Measurements from ENCODE around the gene TMEM242.
A peak's percentile ranks its signal among the peaks of the same experiment; 100 is the strongest.

Gene TMEM242

DNA sequence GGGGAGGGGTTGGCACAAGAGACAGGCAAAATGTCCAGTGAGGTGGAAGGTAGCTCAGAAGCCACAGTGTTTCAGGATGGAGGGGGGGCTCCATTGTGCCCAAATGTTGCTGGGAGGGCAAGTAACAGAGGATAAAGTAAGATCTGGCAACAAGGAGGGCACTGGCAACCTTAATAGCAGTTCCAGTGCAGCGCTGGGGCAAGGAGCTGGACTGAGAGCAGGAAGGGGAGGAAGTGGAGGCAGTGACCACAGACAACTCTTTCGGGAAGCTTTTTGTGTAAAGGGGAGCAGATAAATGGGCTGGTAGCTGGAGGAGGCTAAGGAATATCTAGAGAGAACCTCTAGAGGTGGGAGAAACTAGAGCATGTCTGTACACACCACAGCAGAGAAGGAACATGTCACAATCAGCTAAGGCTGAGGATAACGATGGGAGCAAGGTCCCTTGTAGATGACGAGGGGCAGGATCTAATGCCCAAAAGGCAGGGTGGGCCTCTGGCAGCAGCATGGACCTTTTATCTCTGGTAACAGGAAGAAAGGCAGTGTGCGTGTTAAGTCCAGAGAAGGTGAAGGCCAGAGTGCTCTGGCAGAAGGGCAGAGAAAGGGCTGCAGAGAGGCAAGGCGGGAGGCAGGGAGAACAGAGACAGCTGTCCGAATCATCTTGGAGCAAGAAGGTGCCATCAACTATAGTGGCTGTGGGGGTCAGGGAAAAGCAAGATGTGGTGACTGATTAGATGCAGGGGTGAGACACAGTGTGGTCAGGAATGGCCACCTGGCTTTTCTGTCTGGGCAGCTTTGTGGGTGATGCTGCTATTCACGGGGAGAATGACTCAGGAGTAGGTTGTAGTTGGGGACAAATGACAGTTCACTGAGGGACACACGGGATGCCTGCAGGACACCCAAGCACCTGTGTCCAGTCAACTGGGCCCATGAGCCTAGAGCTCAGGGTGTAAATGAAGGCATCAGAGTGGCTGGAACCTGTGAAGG, 17.4 kb downstream of the TMEM242 start:
- peaks cover 0 to 9% of the 10 kb centered on the region in 2 donors for H3K36me3 ChIP-seq (ENCODE audit: control insufficient read depth in 1 of 2, insufficient read depth in 2 of 2, low read length in 2 of 2)
- peak overlapping the region in 1 of 2 donors; percentile 38 for H3K4me3 ChIP-seq (ENCODE audit: low read depth in 1 of 2, low read length in 2 of 2)
- H3K9ac ChIP-seq (ENCODE audit: low read depth in 1 of 2, low read length in 2 of 2): peak overlapping the region in 1 of 2 donors; percentile 1
- H3K9me3 ChIP-seq (ENCODE audit: control insufficient read depth in 1 of 2, low read length in 2 of 2): no peaks in the 10 kb centered on the region
- H3K27ac ChIP-seq (ENCODE audit: low read depth, low read length): no peak overlapping the region
- peaks cover 26 to 45% of the 10 kb centered on the region in 2 donors for H3K4me1 ChIP-seq (ENCODE audit: control insufficient read depth in 1 of 2, insufficient read depth in 2 of 2, low read length in 2 of 2)
- H3K27me3 ChIP-seq (ENCODE audit: control insufficient read depth in 1 of 2, insufficient read depth in 2 of 2, low read length in 2 of 2): no peaks in the 10 kb centered on the region

- H3K27me3 ChIP-seq (ENCODE audit: control insufficient read depth in 1 of 2, insufficient read depth in 2 of 2, low read length in 2 of 2): no peaks in the 10 kb centered on the region
- H3K27ac ChIP-seq (ENCODE audit: low read depth, low read length): no peak overlapping the region
- no peaks in the 10 kb centered on the region for H3K9me3 ChIP-seq (ENCODE audit: control insufficient read depth in 1 of 2, low read length in 2 of 2)
- H3K9ac ChIP-seq (ENCODE audit: low read depth in 1 of 2, low read length in 2 of 2): peak overlapping the region in 1 of 2 donors; percentile 1
- peaks cover 0 to under 1% of the 10 kb centered on the region in 2 donors for H3K36me3 ChIP-seq (ENCODE audit: control insufficient read depth in 1 of 2, insufficient read depth in 2 of 2, low read length in 2 of 2)
- peak overlapping the region in 1 of 2 donors; percentile 38 for H3K4me3 ChIP-seq (ENCODE audit: low read depth in 1 of 2, low read length in 2 of 2)
- H3K4me1 ChIP-seq (ENCODE audit: control insufficient read depth in 1 of 2, insufficient read depth in 2 of 2, low read length in 2 of 2): peaks cover 26 to 45% of the 10 kb centered on the region in 2 donors
Measured at GRCh38 chr6:157304899-157305663, 18.2 kb downstream of the TMEM242 start.

GRCh38 chr6:157302736-157303135, 20.6 kb downstream of the TMEM242 start:
- no peaks in the 10 kb centered on the region for H3K9me3 ChIP-seq (ENCODE audit: control insufficient read depth in 1 of 2, low read length in 2 of 2)
- H3K9ac ChIP-seq (ENCODE audit: low read depth in 1 of 2, low read length in 2 of 2): peak overlapping the region; percentile 4 to 26
- no peak overlapping the region for H3K27ac ChIP-seq (ENCODE audit: low read depth, low read length)
- peaks cover 26 to 45% of the 10 kb centered on the region in 2 donors for H3K4me1 ChIP-seq (ENCODE audit: control insufficient read depth in 1 of 2, insufficient read depth in 2 of 2, low read length in 2 of 2)
- peaks cover 0 to 4% of the 10 kb centered on the region in 2 donors for H3K36me3 ChIP-seq (ENCODE audit: control insufficient read depth in 1 of 2, insufficient read depth in 2 of 2, low read length in 2 of 2)
- H3K27me3 ChIP-seq (ENCODE audit: control insufficient read depth in 1 of 2, insufficient read depth in 2 of 2, low read length in 2 of 2): no peaks in the 10 kb centered on the region
- H3K4me3 ChIP-seq (ENCODE audit: low read depth in 1 of 2, low read length in 2 of 2): peak overlapping the region; percentile 33 to 38

DNA sequence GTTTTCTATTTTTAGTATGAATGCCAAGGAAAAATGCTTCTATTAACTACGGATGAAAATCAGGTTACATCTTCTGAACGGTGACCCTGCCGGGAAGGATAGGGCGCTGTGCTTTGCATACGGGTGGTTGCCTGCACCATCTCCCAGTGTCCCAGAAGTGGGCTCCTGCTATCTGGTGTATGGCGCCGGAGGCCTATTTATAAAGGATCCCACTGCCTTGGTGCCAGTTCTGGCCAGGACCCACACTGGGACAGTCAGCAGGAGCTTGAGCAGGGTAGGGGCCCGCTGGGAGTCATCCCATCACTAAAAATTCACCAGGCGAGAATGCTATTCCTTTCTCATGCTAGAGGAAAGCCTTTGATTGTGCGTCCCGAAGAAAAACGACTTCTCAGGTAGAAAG, 22.9 kb downstream of the TMEM242 start:
- Histone ChIP-seq H3K9ac (ENCODE audit: low read depth in 1 of 2, low read length in 2 of 2) (no peak overlapping the region), H3K36me3 (ENCODE audit: control insufficient read depth in 1 of 2, insufficient read depth in 2 of 2, low read length in 2 of 2) (peaks cover 0 to 4% of the 10 kb centered on the region in 2 donors), H3K27ac (ENCODE audit: low read depth, low read length) (no peak overlapping the region), H3K4me3 (ENCODE audit: low read depth in 1 of 2, low read length in 2 of 2) (no peak overlapping the region), H3K27me3 (ENCODE audit: control insufficient read depth in 1 of 2, insufficient read depth in 2 of 2, low read length in 2 of 2) (no peaks in the 10 kb centered on the region), H3K4me1 (ENCODE audit: control insufficient read depth in 1 of 2, insufficient read depth in 2 of 2, low read length in 2 of 2) (peaks cover 16 to 34% of the 10 kb centered on the region in 2 donors), H3K9me3 (ENCODE audit: control insufficient read depth in 1 of 2, low read length in 2 of 2) (no peaks in the 10 kb centered on the region)

- Histone ChIP-seq H3K27ac (ENCODE audit: low read depth, low read length) (no peak overlapping the region), H3K36me3 (ENCODE audit: control insufficient read depth in 1 of 2, insufficient read depth in 2 of 2, low read length in 2 of 2) (peaks cover 0 to 4% of the 10 kb centered on the region in 2 donors), H3K9ac (ENCODE audit: low read depth in 1 of 2, low read length in 2 of 2) (no peak overlapping the region), H3K4me1 (ENCODE audit: control insufficient read depth in 1 of 2, insufficient read depth in 2 of 2, low read length in 2 of 2) (peaks cover 12 to 30% of the 10 kb centered on the region in 2 donors), H3K27me3 (ENCODE audit: control insufficient read depth in 1 of 2, insufficient read depth in 2 of 2, low read length in 2 of 2) (no peaks in the 10 kb centered on the region), H3K4me3 (ENCODE audit: low read depth in 1 of 2, low read length in 2 of 2) (no peak overlapping the region), H3K9me3 (ENCODE audit: control insufficient read depth in 1 of 2, low read length in 2 of 2) (no peaks in the 10 kb centered on the region)
Measured at GRCh38 chr6:157300006-157300405, 23.3 kb downstream of the TMEM242 start.

GRCh38 chr6:157298216-157298724, 25.0 kb downstream of the TMEM242 start:
- Histone ChIP-seq H3K4me1 (ENCODE audit: control insufficient read depth in 1 of 2, insufficient read depth in 2 of 2, low read length in 2 of 2) (peaks cover 5 to 15% of the 10 kb centered on the region in 2 donors), H3K27ac (ENCODE audit: low read depth, low read length) (no peak overlapping the region), H3K9ac (ENCODE audit: low read depth in 1 of 2, low read length in 2 of 2) (no peak overlapping the region), H3K9me3 (ENCODE audit: control insufficient read depth in 1 of 2, low read length in 2 of 2) (no peaks in the 10 kb centered on the region), H3K27me3 (ENCODE audit: control insufficient read depth in 1 of 2, insufficient read depth in 2 of 2, low read length in 2 of 2) (no peaks in the 10 kb centered on the region), H3K4me3 (ENCODE audit: low read depth in 1 of 2, low read length in 2 of 2) (no peak overlapping the region), H3K36me3 (ENCODE audit: control insufficient read depth in 1 of 2, insufficient read depth in 2 of 2, low read length in 2 of 2) (peaks cover 0 to 4% of the 10 kb centered on the region in 2 donors)

GRCh38 chr6:157294654-157295053, 28.7 kb downstream of the TMEM242 start:
- H3K4me1 ChIP-seq (ENCODE audit: control insufficient read depth in 1 of 2, insufficient read depth in 2 of 2, low read length in 2 of 2): no peaks in the 10 kb centered on the region
- no peaks in the 10 kb centered on the region for H3K27me3 ChIP-seq (ENCODE audit: control insufficient read depth in 1 of 2, insufficient read depth in 2 of 2, low read length in 2 of 2)
- H3K4me3 ChIP-seq (ENCODE audit: low read depth in 1 of 2, low read length in 2 of 2): no peak overlapping the region
- H3K36me3 ChIP-seq (ENCODE audit: control insufficient read depth in 1 of 2, insufficient read depth in 2 of 2, low read length in 2 of 2): peaks cover 0 to 11% of the 10 kb centered on the region in 2 donors
- no peak overlapping the region for H3K27ac ChIP-seq (ENCODE audit: low read depth, low read length)
- H3K9me3 ChIP-seq (ENCODE audit: control insufficient read depth in 1 of 2, low read length in 2 of 2): no peaks in the 10 kb centered on the region
- no peak overlapping the region for H3K9ac ChIP-seq (ENCODE audit: low read depth in 1 of 2, low read length in 2 of 2)

GRCh38 chr6:157293780-157294179, 29.5 kb downstream of the TMEM242 start:
- no peaks in the 10 kb centered on the region for H3K9me3 ChIP-seq (ENCODE audit: control insufficient read depth in 1 of 2, low read length in 2 of 2)

GRCh38 chr6:157292202-157292601, 31.1 kb downstream of the TMEM242 start:
- Histone ChIP-seq H3K27me3 (ENCODE audit: control insufficient read depth in 1 of 2, insufficient read depth in 2 of 2, low read length in 2 of 2) (no peaks in the 10 kb centered on the region), H3K9ac (ENCODE audit: low read depth in 1 of 2, low read length in 2 of 2) (no peak overlapping the region)

More at GRCh38 chr6:157293780-157294179, 29.5 kb downstream of the TMEM242 start:
- Histone ChIP-seq H3K27ac (ENCODE audit: low read depth, low read length) (no peak overlapping the region), H3K36me3 (ENCODE audit: control insufficient read depth in 1 of 2, insufficient read depth in 2 of 2, low read length in 2 of 2) (peaks cover 0 to 12% of the 10 kb centered on the region in 2 donors), H3K9ac (ENCODE audit: low read depth in 1 of 2, low read length in 2 of 2) (no peak overlapping the region), H3K4me1 (ENCODE audit: control insufficient read depth in 1 of 2, insufficient read depth in 2 of 2, low read length in 2 of 2) (no peaks in the 10 kb centered on the region), H3K4me3 (ENCODE audit: low read depth in 1 of 2, low read length in 2 of 2) (no peak overlapping the region), H3K27me3 (ENCODE audit: control insufficient read depth in 1 of 2, insufficient read depth in 2 of 2, low read length in 2 of 2) (no peaks in the 10 kb centered on the region)

More at GRCh38 chr6:157292202-157292601, 31.1 kb downstream of the TMEM242 start:
- H3K9me3 ChIP-seq (ENCODE audit: control insufficient read depth in 1 of 2, low read length in 2 of 2): no peaks in the 10 kb centered on the region
- no peaks in the 10 kb centered on the region for H3K4me1 ChIP-seq (ENCODE audit: control insufficient read depth in 1 of 2, insufficient read depth in 2 of 2, low read length in 2 of 2)
- no peak overlapping the region for H3K4me3 ChIP-seq (ENCODE audit: low read depth in 1 of 2, low read length in 2 of 2)
- H3K27ac ChIP-seq (ENCODE audit: low read depth, low read length): no peak overlapping the region
- H3K36me3 ChIP-seq (ENCODE audit: control insufficient read depth in 1 of 2, insufficient read depth in 2 of 2, low read length in 2 of 2): peaks cover 0 to 12% of the 10 kb centered on the region in 2 donors
